ENCODE measurements around the gene RGS4.

RGS4 gene

DNA sequence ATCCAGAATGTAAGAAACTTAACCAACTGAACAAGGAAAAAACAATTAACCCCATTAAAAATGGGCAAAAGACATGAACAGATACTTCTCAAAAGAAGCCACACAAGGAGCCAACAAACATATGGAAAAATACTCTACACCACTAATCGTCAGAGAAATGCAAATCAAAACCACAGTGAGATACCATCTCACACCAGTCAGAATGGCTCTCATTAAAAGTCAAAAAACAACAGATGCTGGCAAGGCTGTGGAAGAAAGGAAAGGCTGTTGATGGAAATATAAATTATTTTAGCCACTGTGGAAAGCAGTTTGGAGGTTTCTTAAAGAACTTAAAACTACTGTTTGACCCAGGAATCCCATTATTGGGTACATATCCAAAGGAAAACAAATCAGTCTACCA, 51.2 kb downstream of the RGS4 start:
- TF ChIP-seq, protein P1, sequence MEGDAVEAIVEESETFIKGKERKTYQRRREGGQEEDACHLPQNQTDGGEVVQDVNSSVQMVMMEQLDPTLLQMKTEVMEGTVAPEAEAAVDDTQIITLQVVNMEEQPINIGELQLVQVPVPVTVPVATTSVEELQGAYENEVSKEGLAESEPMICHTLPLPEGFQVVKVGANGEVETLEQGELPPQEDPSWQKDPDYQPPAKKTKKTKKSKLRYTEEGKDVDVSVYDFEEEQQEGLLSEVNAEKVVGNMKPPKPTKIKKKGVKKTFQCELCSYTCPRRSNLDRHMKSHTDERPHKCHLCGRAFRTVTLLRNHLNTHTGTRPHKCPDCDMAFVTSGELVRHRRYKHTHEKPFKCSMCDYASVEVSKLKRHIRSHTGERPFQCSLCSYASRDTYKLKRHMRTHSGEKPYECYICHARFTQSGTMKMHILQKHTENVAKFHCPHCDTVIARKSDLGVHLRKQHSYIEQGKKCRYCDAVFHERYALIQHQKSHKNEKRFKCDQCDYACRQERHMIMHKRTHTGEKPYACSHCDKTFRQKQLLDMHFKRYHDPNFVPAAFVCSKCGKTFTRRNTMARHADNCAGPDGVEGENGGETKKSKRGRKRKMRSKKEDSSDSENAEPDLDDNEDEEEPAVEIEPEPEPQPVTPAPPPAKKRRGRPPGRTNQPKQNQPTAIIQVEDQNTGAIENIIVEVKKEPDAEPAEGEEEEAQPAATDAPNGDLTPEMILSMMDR (IDR thresholded peaks at IDR 0.05; ENCODE audit: control insufficient read depth, insufficient read depth, low read depth, low read length, missing control alignments) = no peak
- H3K4me3 ChIP-seq (ENCODE audit: control insufficient read depth, low read depth, low read length) = no peak overlapping the region
- DNase-seq (ENCODE audit: low read depth) = no peak

DNA sequence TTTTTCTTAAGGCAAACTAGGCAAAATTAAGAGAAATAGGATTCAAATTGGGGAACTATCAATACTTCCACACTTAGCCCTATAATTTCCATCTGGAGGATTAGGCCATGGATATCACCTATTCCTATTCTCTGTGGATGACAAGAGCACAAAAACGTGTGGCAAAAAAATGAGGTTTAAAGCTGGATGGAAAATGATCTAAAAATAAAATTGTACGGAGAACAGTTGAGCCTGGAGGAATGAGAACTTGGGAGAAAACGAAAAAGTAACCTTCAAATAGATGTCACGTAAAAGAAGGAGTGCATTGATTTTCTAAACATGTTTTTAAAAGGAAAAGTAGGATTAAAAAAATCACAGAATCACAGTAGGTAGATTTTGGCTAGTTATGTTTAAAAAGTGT, 55.7 kb downstream of the RGS4 start:
- DNase-seq (ENCODE audit: low read depth) = no peak
- TF ChIP-seq, protein P1 (IDR thresholded peaks at IDR 0.05; ENCODE audit: control insufficient read depth, insufficient read depth, low read depth, low read length, missing control alignments) = no peak

More for the DNA sequence above, 55.7 kb downstream of the RGS4 start:
- H3K4me3 ChIP-seq (ENCODE audit: control insufficient read depth, low read depth, low read length) = no peak overlapping the region
